ENCODE results near the gene SFXN4.

DNA sequence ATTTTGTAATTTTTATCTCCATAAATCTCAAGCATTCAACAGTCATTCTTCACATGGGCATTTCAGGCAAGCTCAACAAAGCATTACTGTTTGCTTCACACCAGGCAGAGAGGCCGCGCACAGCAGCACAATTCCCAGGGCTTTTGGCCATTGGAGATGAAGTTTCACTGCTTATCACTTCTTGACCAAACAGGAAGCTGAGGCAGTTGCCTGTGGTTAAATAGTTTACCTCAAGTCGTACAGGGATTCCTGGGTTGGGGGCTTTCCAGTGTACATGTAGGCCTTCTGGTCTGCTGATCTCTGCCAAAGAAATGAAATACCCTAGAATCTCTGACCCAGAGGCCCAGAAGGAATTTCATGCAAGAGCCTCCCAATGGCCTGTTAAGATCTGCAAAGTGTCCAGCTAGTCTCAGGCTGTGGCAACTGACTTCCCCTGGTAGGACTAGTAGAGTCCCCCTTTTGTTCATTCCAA, 24.3 kb upstream of the SFXN4 start:
- TF ChIP-seq RARB (CRISPR knock-in tag; IDR thresholded peaks at IDR 0.05) (no peak), SNAI2 (CRISPR knock-in tag; IDR thresholded peaks at IDR 0.05) (no peak), OSR1 (CRISPR knock-in tag; IDR thresholded peaks at IDR 0.05) (no peak), BACH2 (CRISPR knock-in tag; IDR thresholded peaks at IDR 0.05; ENCODE audit: borderline replicate concordance) (no peak), CSDC2 (CRISPR knock-in tag; IDR thresholded peaks at IDR 0.05) (no peak), ESRRG (CRISPR knock-in tag; IDR thresholded peaks at IDR 0.05) (no peak), ARNTL (CRISPR knock-in tag; IDR thresholded peaks at IDR 0.05; ENCODE audit: borderline replicate concordance, low read depth) (no peak), ZFP30 (CRISPR knock-in tag; IDR thresholded peaks at IDR 0.05) (no peak), ZC3H10 (CRISPR knock-in tag; IDR thresholded peaks at IDR 0.05) (no peak)
- TF ChIP-seq, protein P1, sequence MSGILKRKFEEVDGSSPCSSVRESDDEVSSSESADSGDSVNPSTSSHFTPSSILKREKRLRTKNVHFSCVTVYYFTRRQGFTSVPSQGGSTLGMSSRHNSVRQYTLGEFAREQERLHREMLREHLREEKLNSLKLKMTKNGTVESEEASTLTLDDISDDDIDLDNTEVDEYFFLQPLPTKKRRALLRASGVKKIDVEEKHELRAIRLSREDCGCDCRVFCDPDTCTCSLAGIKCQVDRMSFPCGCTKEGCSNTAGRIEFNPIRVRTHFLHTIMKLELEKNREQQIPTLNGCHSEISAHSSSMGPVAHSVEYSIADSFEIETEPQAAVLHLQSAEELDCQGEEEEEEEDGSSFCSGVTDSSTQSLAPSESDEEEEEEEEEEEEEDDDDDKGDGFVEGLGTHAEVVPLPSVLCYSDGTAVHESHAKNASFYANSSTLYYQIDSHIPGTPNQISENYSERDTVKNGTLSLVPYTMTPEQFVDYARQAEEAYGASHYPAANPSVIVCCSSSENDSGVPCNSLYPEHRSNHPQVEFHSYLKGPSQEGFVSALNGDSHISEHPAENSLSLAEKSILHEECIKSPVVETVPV (CRISPR knock-in tag; IDR thresholded peaks at IDR 0.05), result no peak
